ENCODE measurements around the gene DPEP3. TPM values are rescaled to one million over a fixed set of nuclear protein-coding genes. Genes with fewer than 3 reads are reported as not detected.

The DPEP3 gene
- polyA plus RNA-seq, 1 donor from 2014 or later: not detected

- no peak overlapping the region for H2AFZ ChIP-seq (ENCODE audit: low read depth, low read length)
- H3K9me3 ChIP-seq (ENCODE audit: low read length): no peaks in the 10 kb centered on the region
- H4K20me1 ChIP-seq (ENCODE audit: insufficient read depth): no peaks in the 10 kb centered on the region
- H3K9me2 ChIP-seq (ENCODE audit: insufficient read depth, low read length): no peaks in the 10 kb centered on the region
- no peaks in the 10 kb centered on the region for H3F3A ChIP-seq (ENCODE audit: insufficient read depth, low read length, poor library complexity, severe bottlenecking)
- no peaks in the 10 kb centered on the region for H3K36me3 ChIP-seq (ENCODE audit: insufficient read depth, low read length)
- H3K27ac ChIP-seq (ENCODE audit: low read length): no peak overlapping the region
- H3K4me3 ChIP-seq (ENCODE audit: low read length): no peak overlapping the region
- H3K4me2 ChIP-seq (ENCODE audit: low read length): no peak overlapping the region
- H3K27me3 ChIP-seq (ENCODE audit: insufficient read depth, low read depth, low read length): no peaks in the 10 kb centered on the region
- TF ChIP-seq MXI1 (conservative IDR thresholded peaks at IDR 0.05; ENCODE audit: poor library complexity, severe bottlenecking): no peak
- no peak for TF ChIP-seq REST (IDR thresholded peaks at IDR 0.05; ENCODE audit: borderline replicate concordance)
- no peak for TF ChIP-seq SMC3 (conservative IDR thresholded peaks at IDR 0.05; ENCODE audit: poor library complexity)
- no peak for TF ChIP-seq POLR2AphosphoS5 (IDR thresholded peaks at IDR 0.05)
- TF ChIP-seq, protein P1, sequence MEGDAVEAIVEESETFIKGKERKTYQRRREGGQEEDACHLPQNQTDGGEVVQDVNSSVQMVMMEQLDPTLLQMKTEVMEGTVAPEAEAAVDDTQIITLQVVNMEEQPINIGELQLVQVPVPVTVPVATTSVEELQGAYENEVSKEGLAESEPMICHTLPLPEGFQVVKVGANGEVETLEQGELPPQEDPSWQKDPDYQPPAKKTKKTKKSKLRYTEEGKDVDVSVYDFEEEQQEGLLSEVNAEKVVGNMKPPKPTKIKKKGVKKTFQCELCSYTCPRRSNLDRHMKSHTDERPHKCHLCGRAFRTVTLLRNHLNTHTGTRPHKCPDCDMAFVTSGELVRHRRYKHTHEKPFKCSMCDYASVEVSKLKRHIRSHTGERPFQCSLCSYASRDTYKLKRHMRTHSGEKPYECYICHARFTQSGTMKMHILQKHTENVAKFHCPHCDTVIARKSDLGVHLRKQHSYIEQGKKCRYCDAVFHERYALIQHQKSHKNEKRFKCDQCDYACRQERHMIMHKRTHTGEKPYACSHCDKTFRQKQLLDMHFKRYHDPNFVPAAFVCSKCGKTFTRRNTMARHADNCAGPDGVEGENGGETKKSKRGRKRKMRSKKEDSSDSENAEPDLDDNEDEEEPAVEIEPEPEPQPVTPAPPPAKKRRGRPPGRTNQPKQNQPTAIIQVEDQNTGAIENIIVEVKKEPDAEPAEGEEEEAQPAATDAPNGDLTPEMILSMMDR (IDR thresholded peaks at IDR 0.05; ENCODE audit: poor library complexity, severe bottlenecking): no peak
- no peak for TF ChIP-seq TAF1 (IDR thresholded peaks at IDR 0.05; ENCODE audit: low read depth)
- TF ChIP-seq RAD21 (conservative IDR thresholded peaks at IDR 0.05): no peak
- no peak for TF ChIP-seq EP300 (conservative IDR thresholded peaks at IDR 0.05; ENCODE audit: poor library complexity, severe bottlenecking)
- no peak for TF ChIP-seq EZH2 (IDR thresholded peaks at IDR 0.05; ENCODE audit: borderline replicate concordance, insufficient read depth, low read length, poor library complexity, severe bottlenecking)
- H3K9ac ChIP-seq (ENCODE audit: low read length): no peak overlapping the region
- no peaks in the 10 kb centered on the region for H3K79me2 ChIP-seq (replicated peaks; ENCODE audit: insufficient read depth, low read length)
Measured at GRCh38 chr16:67930678-67931211, 49.6 kb downstream of the DPEP3 start.

- no peaks in the 10 kb centered on the region for H3K9me3 ChIP-seq (ENCODE audit: low read length)
- H3K27me3 ChIP-seq (ENCODE audit: insufficient read depth, low read depth, low read length): no peaks in the 10 kb centered on the region
- H3K9ac ChIP-seq (ENCODE audit: low read length): no peak overlapping the region
- H3F3A ChIP-seq (ENCODE audit: insufficient read depth, low read length, poor library complexity, severe bottlenecking): no peaks in the 10 kb centered on the region
- H3K27ac ChIP-seq (ENCODE audit: low read length): no peak overlapping the region
- no peak overlapping the region for H2AFZ ChIP-seq (ENCODE audit: low read depth, low read length)
- H3K4me2 ChIP-seq (ENCODE audit: low read length): no peak overlapping the region
- H3K79me2 ChIP-seq (replicated peaks; ENCODE audit: insufficient read depth, low read length): no peaks in the 10 kb centered on the region
- H3K36me3 ChIP-seq (ENCODE audit: insufficient read depth, low read length): no peaks in the 10 kb centered on the region
- TF ChIP-seq RAD21 (conservative IDR thresholded peaks at IDR 0.05) (no peak), EZH2 (IDR thresholded peaks at IDR 0.05; ENCODE audit: borderline replicate concordance, insufficient read depth, low read length, poor library complexity, severe bottlenecking) (no peak)
- no peak overlapping the region for H3K4me3 ChIP-seq (ENCODE audit: low read length)
- no peaks in the 10 kb centered on the region for H4K20me1 ChIP-seq (ENCODE audit: insufficient read depth)
- no peaks in the 10 kb centered on the region for H3K9me2 ChIP-seq (ENCODE audit: insufficient read depth, low read length)
Measured at GRCh38 chr16:67930191-67930590, 50.1 kb downstream of the DPEP3 start.

All from neural cell (in vitro differentiated cells).